Measurements from ENCODE around the gene SLC7A11. TPM values are rescaled to one million over a fixed set of nuclear protein-coding genes. Genes with fewer than 3 reads are reported as not detected.

The SLC7A11 gene
- total RNA-seq, 1 donor from 2014 or later, result 13.7 TPM

GRCh38 chr4:138135610-138136009 lies 106.5 kb downstream of the SLC7A11 start:
- Mint-ChIP-seq H3K4me3 (no peak overlapping the region), H3K4me1 (ENCODE audit: unreplicated experiment) (peaks cover 12% of the 10 kb centered on the region), H3K36me3 (no peaks in the 10 kb centered on the region), H3K9me3 (peaks cover 8% of the 10 kb centered on the region), H3K27ac (no peak overlapping the region), H3K27me3 (no peaks in the 10 kb centered on the region)
- TF ChIP-seq CTCF (conservative IDR thresholded peaks at IDR 0.05), result no peak
- no peak for DNase-seq (ENCODE audit: extremely low spot score, unreplicated experiment)

GRCh38 chr4:138118270-138118669 lies 123.9 kb downstream of the SLC7A11 start:
- no peak overlapping the region for H3K4me3 Mint-ChIP-seq
- no peak for TF ChIP-seq CTCF (conservative IDR thresholded peaks at IDR 0.05)
- DNase-seq (ENCODE audit: extremely low spot score, unreplicated experiment), result no peak
- H3K4me1 Mint-ChIP-seq (ENCODE audit: unreplicated experiment), result peaks cover under 1% of the 10 kb centered on the region
- peaks cover 7% of the 10 kb centered on the region for H3K9me3 Mint-ChIP-seq
- H3K27ac Mint-ChIP-seq, result no peak overlapping the region
- H3K36me3 Mint-ChIP-seq, result no peaks in the 10 kb centered on the region
- H3K27me3 Mint-ChIP-seq, result no peaks in the 10 kb centered on the region

- peaks cover 17% of the 10 kb centered on the region for H3K9me3 Mint-ChIP-seq
- no peak overlapping the region for H3K27ac Mint-ChIP-seq
- no peak for DNase-seq (ENCODE audit: extremely low spot score, unreplicated experiment)
- no peaks in the 10 kb centered on the region for H3K27me3 Mint-ChIP-seq
- no peak for TF ChIP-seq CTCF (conservative IDR thresholded peaks at IDR 0.05)
- H3K4me1 Mint-ChIP-seq (ENCODE audit: unreplicated experiment), result peaks cover 21% of the 10 kb centered on the region
- H3K4me3 Mint-ChIP-seq, result no peak overlapping the region
- H3K36me3 Mint-ChIP-seq, result no peaks in the 10 kb centered on the region
Observed at GRCh38 chr4:138115053-138115452, 127.1 kb downstream of the SLC7A11 start.

- H3K36me3 Mint-ChIP-seq, result no peaks in the 10 kb centered on the region
- DNase-seq (ENCODE audit: extremely low spot score, unreplicated experiment), result no peak
- no peak for TF ChIP-seq CTCF (conservative IDR thresholded peaks at IDR 0.05)
- H3K4me3 Mint-ChIP-seq, result no peak overlapping the region
- H3K27me3 Mint-ChIP-seq, result no peaks in the 10 kb centered on the region
- peaks cover 14% of the 10 kb centered on the region for H3K9me3 Mint-ChIP-seq
- peaks cover 21% of the 10 kb centered on the region for H3K4me1 Mint-ChIP-seq (ENCODE audit: unreplicated experiment)
- H3K27ac Mint-ChIP-seq, result no peak overlapping the region
Observed at GRCh38 chr4:138114434-138114833, 127.7 kb downstream of the SLC7A11 start.
